Sigmoid colon (tissue), 7 donors: ENCODE measurements around the gene LCE3E. TPM values are rescaled to one million over a fixed set of nuclear protein-coding genes. Genes with fewer than 3 reads are reported as not detected.
"Not testable (repeated sequence)": the region's sequence is repeated elsewhere in the genome, so short reads cannot be mapped to it uniquely, and the experiment has no call there.

Experiments
- DNase-seq: peaks from one replicate; pipeline ENCODE4 v3.0.0-alpha.2; 2019
- H3K27ac ChIP-seq, 4 donors: fragments of 200-600 bp; sonication (generic); one replicate each; pipeline ENCODE4 v1.5.1; 2016 to 2019; ENCODE audit warnings: mild to moderate bottlenecking in 1 of 4
- H3K27me3 ChIP-seq, 3 donors: fragments of 200-600 bp; sonication (generic); one replicate each; pipeline ENCODE4 v1.5.1; 2019; ENCODE audit warnings: mild to moderate bottlenecking in 1 of 3
- H3K36me3 ChIP-seq, 4 donors: fragments of 200-600 bp; sonication (generic); one replicate each; pipeline ENCODE4 v1.5.1; 2016 to 2019
- H3K4me1 ChIP-seq, 4 donors: fragments of 200-600 bp; sonication (generic); one replicate each; pipeline ENCODE4 v1.5.1; 2017 to 2019
- H3K4me3 ChIP-seq, 4 donors: fragments of 200-600 bp; sonication (generic); one replicate each; pipeline ENCODE4 v1.5.1; 2017 to 2019; ENCODE audit warnings: mild to moderate bottlenecking in 2 of 4, moderate library complexity in 1 of 4
- H3K9me3 ChIP-seq, 4 donors: fragments of 200-600 bp in 3 of 4; sonication (generic) in 3 of 4; one replicate each; pipeline versions ENCODE4 v1.5.1 to v1.6.1; 2013 to 2019
- EP300 ChIP-seq, 4 donors: sonication (generic); formaldehyde crosslinking; IDR thresholded peaks; one replicate each; pipeline ENCODE4 v1.6.1; 2017; ENCODE audit warnings: antibody characterized with exemption in 4 of 4
- POLR2A ChIP-seq, 2 donors: fragments of 450-650 bp; IDR thresholded peaks; one replicate each; pipeline ENCODE4 v1.6.1; 2016; ENCODE audit warnings: antibody characterized with exemption in 2 of 2, mild to moderate bottlenecking in 2 of 2, moderate library complexity in 2 of 2
- POLR2AphosphoS5 ChIP-seq, 4 donors: sonication (generic); formaldehyde crosslinking; IDR thresholded peaks; one replicate each; pipeline ENCODE4 v1.6.1; 2017; ENCODE audit warnings: antibody characterized with exemption in 4 of 4
- WGBS, 2 donors: extraction: QIAGEN DNeasy Blood & Tissue Kit; methylation state at CpG; one replicate each; pipeline ENCODE4 v1.1.7; 2013; 5-methylcytosine and 5-hydroxymethylcytosine counted together
- intact Hi-C: fragments of 100-400 bp; cut with DNase I; formaldehyde crosslinking; loops from one replicate; pipeline ENCODE4 v1.15.1; 2023
- polyA plus RNA-seq, 3 donors: library from polyadenylated mRNA; stranded (reverse); fragments of 200-250 nt; gene quantifications; one replicate each; pipeline ENCODE4 v1.2.3, GENCODE V29; 2013
- total RNA-seq, 4 donors: library from RNA; depleted of rRNA; stranded (reverse); fragments of >200 nt; gene quantifications; one replicate each; pipeline ENCODE4 v1.1.0, GENCODE V29; 2016
- TF ChIP-seq, protein P1 (sequence below), 4 experiments: fragments of 450-650 bp in 3 of 4; fragments of 200-600 bp in 1 of 4; IDR thresholded peaks; one replicate each; pipeline ENCODE4 v1.5.1; 2016 to 2019; ENCODE audit warnings: antibody characterized with exemption in 4 of 4, mild to moderate bottlenecking in 3 of 4, moderate library complexity in 2 of 4
- donor health status: healthy with polysubstance abuse.
- donor health status: Bipolar disorder and iron deficiency.
- donor health status: healthy.

The LCE3E gene
- total and polyA plus RNA-seq, 7 donors = not detected

DNA sequence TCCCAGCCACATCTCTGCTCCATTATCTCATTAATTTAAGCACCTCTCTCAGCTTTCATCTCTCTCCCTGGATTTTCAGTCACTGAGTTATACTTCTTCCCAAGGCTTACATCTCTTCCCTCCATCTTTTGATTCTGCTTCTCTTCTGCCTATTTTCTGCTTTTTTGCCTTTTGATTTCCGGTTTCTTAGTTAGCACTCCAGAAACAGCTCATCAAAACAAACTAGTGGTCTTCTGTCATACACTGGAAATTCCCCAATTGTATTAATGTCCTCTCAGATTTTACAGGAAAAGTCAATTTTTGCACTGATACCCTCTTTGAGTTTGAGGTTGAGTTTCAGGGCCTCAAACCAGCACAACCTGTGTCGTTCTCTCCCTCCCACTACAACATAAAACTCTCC lies 1.5 kb downstream of the LCE3E start:
- H3K9me3 ChIP-seq = peaks cover 0 to 9% (median 5%) of the 10 kb centered on the region in 4 donors
- TF ChIP-seq POLR2AphosphoS5 (IDR thresholded peaks at IDR 0.05) (no peak), EP300 (IDR thresholded peaks at IDR 0.05) (no peak), POLR2A (IDR thresholded peaks at IDR 0.05) (no peak)
- TF ChIP-seq, protein P1, sequence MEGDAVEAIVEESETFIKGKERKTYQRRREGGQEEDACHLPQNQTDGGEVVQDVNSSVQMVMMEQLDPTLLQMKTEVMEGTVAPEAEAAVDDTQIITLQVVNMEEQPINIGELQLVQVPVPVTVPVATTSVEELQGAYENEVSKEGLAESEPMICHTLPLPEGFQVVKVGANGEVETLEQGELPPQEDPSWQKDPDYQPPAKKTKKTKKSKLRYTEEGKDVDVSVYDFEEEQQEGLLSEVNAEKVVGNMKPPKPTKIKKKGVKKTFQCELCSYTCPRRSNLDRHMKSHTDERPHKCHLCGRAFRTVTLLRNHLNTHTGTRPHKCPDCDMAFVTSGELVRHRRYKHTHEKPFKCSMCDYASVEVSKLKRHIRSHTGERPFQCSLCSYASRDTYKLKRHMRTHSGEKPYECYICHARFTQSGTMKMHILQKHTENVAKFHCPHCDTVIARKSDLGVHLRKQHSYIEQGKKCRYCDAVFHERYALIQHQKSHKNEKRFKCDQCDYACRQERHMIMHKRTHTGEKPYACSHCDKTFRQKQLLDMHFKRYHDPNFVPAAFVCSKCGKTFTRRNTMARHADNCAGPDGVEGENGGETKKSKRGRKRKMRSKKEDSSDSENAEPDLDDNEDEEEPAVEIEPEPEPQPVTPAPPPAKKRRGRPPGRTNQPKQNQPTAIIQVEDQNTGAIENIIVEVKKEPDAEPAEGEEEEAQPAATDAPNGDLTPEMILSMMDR (IDR thresholded peaks at IDR 0.05) = no peak
- H3K36me3 ChIP-seq = no peaks in the 10 kb centered on the region
- no peak overlapping the region for H3K27ac ChIP-seq
- H3K27me3 ChIP-seq = no peaks in the 10 kb centered on the region
- DNase-seq = no peak
- no peaks in the 10 kb centered on the region for H3K4me1 ChIP-seq
- intact Hi-C loops = no loop called here
- H3K4me3 ChIP-seq = no peak overlapping the region
- 73 to 75% methylated on average over 2 of the region's 2 CpGs for WGBS, 2 donors

DNA sequence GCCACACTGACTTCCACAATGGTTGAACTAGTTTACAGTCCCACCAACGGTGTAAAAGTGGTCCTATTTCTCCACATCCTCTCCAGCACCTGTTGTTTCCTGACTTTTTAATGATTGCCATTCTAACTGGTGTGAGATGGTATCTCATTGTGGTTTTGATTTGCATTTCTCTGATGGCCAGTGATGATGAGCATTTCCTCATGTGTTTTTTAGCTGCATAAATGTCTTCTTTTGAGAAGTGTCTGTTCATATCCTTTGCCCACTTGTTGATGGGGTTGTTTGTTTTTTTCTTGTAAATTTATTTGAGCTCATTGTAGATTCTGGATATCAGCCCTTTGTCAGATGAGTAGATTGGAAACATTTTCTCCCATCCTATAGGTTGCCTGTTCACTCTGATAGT lies 18.2 kb downstream of the LCE3E start:
- H3K4me1 ChIP-seq, H3K27ac ChIP-seq, H3K4me3 ChIP-seq, H3K9me3 ChIP-seq, intact Hi-C loops, H3K36me3 ChIP-seq, H3K27me3 ChIP-seq, DNase-seq: not testable (repeated sequence)
- WGBS, 2 donors = no CpG with 5 or more reads among the region's 1 CpG

DNA sequence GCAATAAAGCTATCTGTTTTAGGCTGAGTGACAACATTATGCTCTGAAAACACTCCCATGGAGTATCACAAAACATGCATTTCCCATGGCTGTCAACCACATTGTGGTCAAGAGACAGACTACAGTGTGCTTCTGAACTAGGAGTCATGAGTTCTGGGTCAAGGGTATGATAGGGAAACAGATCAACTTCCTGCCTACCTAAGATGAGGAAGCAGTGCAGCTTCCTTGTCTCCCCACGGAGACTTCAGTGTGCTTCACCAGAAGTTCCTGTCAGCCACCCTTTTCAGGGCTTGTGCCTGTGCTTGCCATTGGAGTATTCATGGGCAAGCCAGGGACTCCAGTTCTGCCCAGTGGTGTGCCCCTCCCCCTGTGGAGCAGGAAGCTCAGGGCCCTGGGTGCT lies 19.9 kb downstream of the LCE3E start:
- TF ChIP-seq POLR2A (IDR thresholded peaks at IDR 0.05) (no peak), EP300 (IDR thresholded peaks at IDR 0.05) (no peak), POLR2AphosphoS5 (IDR thresholded peaks at IDR 0.05) (no peak)
- TF ChIP-seq, protein P1 (IDR thresholded peaks at IDR 0.05) = no peak
- DNase-seq = no peak
- WGBS, 2 donors = 30 to 31% methylated on average over 1 of the region's 1 CpG
- intact Hi-C loops = no loop called here
- Histone ChIP-seq H3K9me3 (no peaks in the 10 kb centered on the region), H3K27me3 (no peaks in the 10 kb centered on the region), H3K4me3 (no peak overlapping the region), H3K4me1 (no peaks in the 10 kb centered on the region), H3K36me3 (no peaks in the 10 kb centered on the region), H3K27ac (no peak overlapping the region)

DNA sequence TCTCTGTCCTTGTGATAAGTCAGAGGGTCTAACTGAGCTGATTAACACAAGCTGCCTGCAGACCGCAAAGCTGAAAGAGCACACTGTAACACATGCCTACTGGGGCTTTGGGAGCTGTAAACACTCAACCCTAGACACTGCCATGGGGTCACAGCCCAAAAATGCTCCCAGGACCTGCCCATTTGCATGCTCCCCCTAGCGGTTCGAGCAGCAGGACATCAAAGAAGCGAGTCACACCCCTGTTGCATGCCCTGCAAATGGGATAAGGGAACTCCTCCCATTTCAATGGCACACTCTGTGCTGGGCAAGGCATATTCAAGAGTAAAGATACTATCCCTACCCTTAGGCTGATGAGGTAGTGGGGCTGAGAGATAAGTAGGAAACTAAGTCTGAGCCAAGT lies 22.8 kb downstream of the LCE3E start:
- intact Hi-C loops = no loop called here
- Histone ChIP-seq H3K27me3 (no peaks in the 10 kb centered on the region), H3K4me1 (no peaks in the 10 kb centered on the region), H3K9me3 (no peaks in the 10 kb centered on the region), H3K4me3 (no peak overlapping the region), H3K27ac (no peak overlapping the region), H3K36me3 (no peaks in the 10 kb centered on the region)
- DNase-seq = no peak
- WGBS, 2 donors = 44 to 46% methylated on average over 4 of the region's 4 CpGs
- TF ChIP-seq POLR2A (IDR thresholded peaks at IDR 0.05) = no peak
- TF ChIP-seq EP300 (IDR thresholded peaks at IDR 0.05) = no peak
- no peak for TF ChIP-seq POLR2AphosphoS5 (IDR thresholded peaks at IDR 0.05)
- TF ChIP-seq, protein P1 (IDR thresholded peaks at IDR 0.05) = no peak

DNA sequence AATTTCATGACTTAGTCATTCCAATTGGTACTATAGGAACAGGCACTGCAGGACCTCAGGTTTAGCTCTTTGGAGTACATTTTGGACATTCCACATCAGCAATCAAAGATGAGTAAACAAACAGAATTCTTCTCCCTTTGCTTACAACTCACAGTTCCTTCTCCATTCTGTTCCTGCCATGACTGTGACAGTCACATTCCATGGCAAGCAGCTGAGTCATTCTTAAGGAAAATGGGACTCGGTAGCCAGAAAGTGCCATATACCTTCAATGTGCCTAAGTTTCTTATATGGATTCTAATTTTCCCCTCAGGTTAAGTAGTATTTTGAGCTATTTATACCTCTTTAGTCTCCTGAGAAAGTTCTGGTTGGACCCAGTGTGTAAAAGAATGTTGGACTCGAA lies 26.7 kb downstream of the LCE3E start:
- Histone ChIP-seq H3K4me3 (no peak overlapping the region), H3K4me1 (no peaks in the 10 kb centered on the region), H3K27ac (no peak overlapping the region), H3K36me3 (no peaks in the 10 kb centered on the region), H3K9me3 (no peaks in the 10 kb centered on the region), H3K27me3 (no peaks in the 10 kb centered on the region)
- no peak for DNase-seq
- TF ChIP-seq EP300 (IDR thresholded peaks at IDR 0.05) = no peak
- no peak for TF ChIP-seq POLR2A (IDR thresholded peaks at IDR 0.05)
- no peak for TF ChIP-seq POLR2AphosphoS5 (IDR thresholded peaks at IDR 0.05)
- TF ChIP-seq, protein P1 (IDR thresholded peaks at IDR 0.05) = no peak
- WGBS, 2 donors = 46 to 67% methylated on average over 2 of the region's 2 CpGs
- intact Hi-C loops = no loop called here
